Activated T-cell treated with anti-CD3 and anti-CD28 coated beads for 1 hour (primary cell): Measurements from ENCODE around the gene CCDC183.
"Not testable (repeated sequence)": the region's sequence is repeated elsewhere in the genome, so short reads cannot be mapped to it uniquely, and the experiment has no call there.

Experiments used
- DNase-seq: peaks from one replicate; pipeline ENCODE4 v3.0.0-alpha.2; 2020; ENCODE audit warnings: low read depth

Gene CCDC183

GRCh38 chr9:136802321-136802720 lies 6.2 kb downstream of the CCDC183 start:
- no peak for DNase-seq

- DNase-seq: not testable (repeated sequence)
Observed at GRCh38 chr9:136803009-136803550, 6.9 kb downstream of the CCDC183 start.

GRCh38 chr9:136803551-136804508 lies 7.7 kb downstream of the CCDC183 start:
- no peak for DNase-seq

GRCh38 chr9:136804509-136805206 lies 8.5 kb downstream of the CCDC183 start:
- DNase-seq: no peak

GRCh38 chr9:136805207-136805740 lies 9.1 kb downstream of the CCDC183 start:
- no peak for DNase-seq

- DNase-seq: no peak
Observed at GRCh38 chr9:136806067-136806466, 9.9 kb downstream of the CCDC183 start.

GRCh38 chr9:136806631-136807201 lies 10.6 kb downstream of the CCDC183 start:
- DNase-seq: no peak

- DNase-seq: peak; percentile 70
Observed at GRCh38 chr9:136807281-136808074, 11.3 kb downstream of the CCDC183 start, which contains the start of gene RABL6. Gene RABL6 (plus strand): TSS chr9:136807948. CDS start chr9:136808197, 249 bp downstream.

- peak; percentile 44 for DNase-seq
Observed at GRCh38 chr9:136808075-136808805, 12.1 kb downstream of the CCDC183 start.

GRCh38 chr9:136808806-136809158 lies 12.6 kb downstream of the CCDC183 start:
- no peak for DNase-seq

GRCh38 chr9:136814725-136815421 lies 18.7 kb downstream of the CCDC183 start:
- DNase-seq: no peak

- no peak for DNase-seq
Observed at GRCh38 chr9:136815422-136815782, 19.3 kb downstream of the CCDC183 start.

- no peak for DNase-seq
Observed at GRCh38 chr9:136820971-136821825, 25.1 kb downstream of the CCDC183 start.

- DNase-seq: no peak
Observed at GRCh38 chr9:136821826-136822544, 25.8 kb downstream of the CCDC183 start.

GRCh38 chr9:136823136-136824046 lies 27.3 kb downstream of the CCDC183 start:
- no peak for DNase-seq

- DNase-seq: no peak
Observed at GRCh38 chr9:136824496-136825225, 28.5 kb downstream of the CCDC183 start.
